TTC549 (cell line): ENCODE results near the gene ZFTA.
A peak's percentile ranks its signal among the peaks of the same experiment; 100 is the strongest.
"Not testable (repeated sequence)": the region's sequence is repeated elsewhere in the genome, so short reads cannot be mapped to it uniquely, and the experiment has no call there.

Experiments used
- FAIRE-seq: peaks from 2 replicates; lab custom pipeline; 2012; peaks lifted over from hg19 to GRCh38; lab: Jason Lieb, UNC

The ZFTA gene

GRCh38 chr11:63768237-63769041 is at the start of gene ZFTA:
Gene ZFTA (minus strand): TSS chr11:63768775. CDS start chr11:63768622, 153 bp downstream.
- FAIRE-seq = no peak

GRCh38 chr11:63817758-63818498 is 49.4 kb upstream of the ZFTA start:
- FAIRE-seq = no peak

GRCh38 chr11:63816732-63817131 is 48.2 kb upstream of the ZFTA start:
- FAIRE-seq = no peak

GRCh38 chr11:63816166-63816565 is 47.6 kb upstream of the ZFTA start:
- FAIRE-seq = no peak

- no peak for FAIRE-seq
Measured at GRCh38 chr11:63814383-63814736, 45.8 kb upstream of the ZFTA start.

GRCh38 chr11:63813563-63814382 is 45.2 kb upstream of the ZFTA start:
- FAIRE-seq = no peak

GRCh38 chr11:63813035-63813562 is 44.5 kb upstream of the ZFTA start, which contains the start of gene SPINDOC:
Gene SPINDOC (plus strand): TSS chr11:63813456. CDS start chr11:63813687, 231 bp downstream.
- FAIRE-seq = no peak

- no peak for FAIRE-seq
Measured at GRCh38 chr11:63811522-63811921, 42.9 kb upstream of the ZFTA start.

- not testable (repeated sequence) for FAIRE-seq
Measured at GRCh38 chr11:63810383-63810782, 41.8 kb upstream of the ZFTA start.

- no peak for FAIRE-seq
Measured at GRCh38 chr11:63805844-63806415, 37.4 kb upstream of the ZFTA start.

- no peak for FAIRE-seq
Measured at GRCh38 chr11:63804259-63804658, 35.7 kb upstream of the ZFTA start.

GRCh38 chr11:63802637-63803414 is 34.3 kb upstream of the ZFTA start:
- no peak for FAIRE-seq

GRCh38 chr11:63800921-63801320 is 32.3 kb upstream of the ZFTA start:
- no peak for FAIRE-seq

GRCh38 chr11:63795066-63795465 is 26.5 kb upstream of the ZFTA start:
- FAIRE-seq = no peak

GRCh38 chr11:63793161-63793560 is 24.6 kb upstream of the ZFTA start:
- FAIRE-seq = no peak

- FAIRE-seq = peak; percentile 3
Measured at GRCh38 chr11:63791495-63792167, 23.1 kb upstream of the ZFTA start.

GRCh38 chr11:63785823-63786222 is 17.2 kb upstream of the ZFTA start:
- FAIRE-seq = no peak

- FAIRE-seq = no peak
Measured at GRCh38 chr11:63783925-63784592, 15.5 kb upstream of the ZFTA start.

GRCh38 chr11:63782749-63783148 is 14.2 kb upstream of the ZFTA start:
- FAIRE-seq = no peak

GRCh38 chr11:63779039-63779438 is 10.5 kb upstream of the ZFTA start:
- no peak for FAIRE-seq
